GM19240 (cell line): Measurements from ENCODE around the gene MAP1LC3B.
A peak's percentile ranks its signal among the peaks of the same experiment; 100 is the strongest.
"Not testable (repeated sequence)": the region's sequence is repeated elsewhere in the genome, so short reads cannot be mapped to it uniquely, and the experiment has no call there.

Experiments used
- DNase-seq: peaks from one replicate; pipeline ENCODE4 v3.0.0; 2011; ENCODE audit warnings: low spot score; ENCODE audit not compliant: insufficient read length

MAP1LC3B gene

GRCh38 chr16:87380881-87381280 is 11.3 kb upstream of the MAP1LC3B start:
- no peak for DNase-seq

GRCh38 chr16:87382023-87382785 is 9.9 kb upstream of the MAP1LC3B start:
- no peak for DNase-seq

- DNase-seq = no peak
These were observed 8.5 kb upstream of the MAP1LC3B start, which contains the start of gene FBXO31 for GRCh38 chr16:87383505-87384161. FBXO31 (minus strand) TSS chr16:87383776; CDS start chr16:87383744, 32 bp downstream.

- no peak for DNase-seq
These were observed 7.8 kb upstream of the MAP1LC3B start for GRCh38 chr16:87384162-87384874.

- not testable (repeated sequence) for DNase-seq
These were observed 7.3 kb upstream of the MAP1LC3B start for GRCh38 chr16:87384875-87385167.

GRCh38 chr16:87387942-87388817 is 4.0 kb upstream of the MAP1LC3B start:
- peak; percentile 77 for DNase-seq

- DNase-seq = no peak
These were observed 3.4 kb upstream of the MAP1LC3B start for GRCh38 chr16:87388818-87389134.

GRCh38 chr16:87389245-87389644 is 2.9 kb upstream of the MAP1LC3B start:
- no peak for DNase-seq

GRCh38 chr16:87389914-87390313 is 2.2 kb upstream of the MAP1LC3B start:
- DNase-seq = not testable (repeated sequence)

- DNase-seq = no peak
These were observed 1.4 kb upstream of the MAP1LC3B start for GRCh38 chr16:87390641-87391323.

- no peak for DNase-seq
These were observed 699 bp upstream of the MAP1LC3B start for GRCh38 chr16:87391324-87391949.

GRCh38 chr16:87392821-87393679 is 914 bp downstream of the MAP1LC3B start:
- DNase-seq = no peak

GRCh38 chr16:87393680-87394055 is 1.5 kb downstream of the MAP1LC3B start:
- no peak for DNase-seq

GRCh38 chr16:87395181-87395842 is 3.2 kb downstream of the MAP1LC3B start:
- DNase-seq = no peak

GRCh38 chr16:87404764-87405625 is 12.9 kb downstream of the MAP1LC3B start:
- no peak for DNase-seq

GRCh38 chr16:87406495-87407088 is 14.5 kb downstream of the MAP1LC3B start:
- DNase-seq = no peak

GRCh38 chr16:87407511-87408112 is 15.5 kb downstream of the MAP1LC3B start:
- DNase-seq = no peak
